ENCODE data around the gene UPF1. TPM values are rescaled to one million over a fixed set of nuclear protein-coding genes. Genes with fewer than 3 reads are reported as not detected.
A peak's percentile ranks its signal among the peaks of the same experiment; 100 is the strongest.

UPF1 gene
- total RNA-seq, 1 donor, result 36.6 TPM

GRCh38 chr19:18863843-18864362 lies 32.1 kb downstream of the UPF1 start:
- H3K27me3 ChIP-seq (ENCODE audit: insufficient read depth, low read length), result no peaks in the 10 kb centered on the region
- no peak for DNase-seq (ENCODE audit: insufficient read length, low spot score, missing footprints)
- no peaks in the 10 kb centered on the region for H3K9me3 ChIP-seq (ENCODE audit: low read depth, low read length)
- H3K36me3 ChIP-seq (ENCODE audit: insufficient read depth, low read length), result peaks cover 88% of the 10 kb centered on the region
- H3K4me3 ChIP-seq (ENCODE audit: insufficient read depth, low read length), result no peak overlapping the region
- H2AFZ ChIP-seq (ENCODE audit: low read length), result no peak overlapping the region
- H3K4me1 ChIP-seq (ENCODE audit: insufficient read depth, low read length), result no peaks in the 10 kb centered on the region
- peaks cover 43% of the 10 kb centered on the region for H4K20me1 ChIP-seq (ENCODE audit: insufficient read depth, low read length)
- TF ChIP-seq CTCF (IDR thresholded peaks at IDR 0.05; ENCODE audit: extremely low read depth, low read depth, low read length), result no peak
- H3K79me2 ChIP-seq (ENCODE audit: insufficient read depth, low read length), result peaks cover 17% of the 10 kb centered on the region
- H3K27ac ChIP-seq (ENCODE audit: low read depth, low read length), result no peak overlapping the region
- no peak overlapping the region for H3K4me2 ChIP-seq (ENCODE audit: insufficient read depth, low read length)

DNA sequence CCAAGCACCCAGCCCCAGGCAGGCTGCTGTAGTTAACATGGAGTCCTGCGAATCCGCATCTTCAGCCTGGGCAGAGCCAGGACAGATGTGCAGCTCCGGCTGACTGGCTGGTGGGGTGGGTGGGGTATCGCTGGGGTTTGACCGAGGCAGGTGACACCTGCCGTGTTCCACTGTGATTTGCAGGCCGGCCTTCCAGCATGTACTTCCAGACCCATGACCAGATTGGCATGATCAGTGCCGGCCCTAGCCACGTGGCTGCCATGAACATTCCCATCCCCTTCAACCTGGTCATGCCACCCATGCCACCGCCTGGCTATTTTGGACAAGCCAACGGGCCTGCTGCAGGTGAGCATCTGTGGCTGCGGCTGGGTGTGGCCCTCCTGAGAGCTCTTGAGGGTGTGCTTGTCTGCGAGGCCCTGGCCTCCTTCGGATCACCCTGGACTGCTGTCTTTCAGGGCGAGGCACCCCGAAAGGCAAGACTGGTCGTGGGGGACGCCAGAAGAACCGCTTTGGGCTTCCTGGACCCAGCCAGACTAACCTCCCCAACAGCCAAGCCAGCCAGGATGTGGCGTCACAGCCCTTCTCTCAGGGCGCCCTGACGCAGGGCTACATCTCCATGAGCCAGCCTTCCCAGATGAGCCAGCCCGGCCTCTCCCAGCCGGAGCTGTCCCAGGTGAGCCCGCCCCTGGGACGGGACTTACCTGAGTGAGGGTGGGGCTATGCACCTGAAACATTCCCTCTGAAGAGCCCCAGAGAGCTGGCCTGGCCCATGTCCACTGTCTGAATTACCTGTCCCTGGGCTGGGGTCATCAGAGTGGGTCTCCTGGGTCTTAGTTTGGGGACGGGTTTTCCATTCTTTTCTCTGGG lies 33.6 kb downstream of the UPF1 start:
- Histone ChIP-seq H3K9me3 (ENCODE audit: low read depth, low read length) (no peaks in the 10 kb centered on the region), H3K4me2 (ENCODE audit: insufficient read depth, low read length) (no peak overlapping the region), H3K4me3 (ENCODE audit: insufficient read depth, low read length) (no peak overlapping the region), H2AFZ (ENCODE audit: low read length) (no peak overlapping the region), H3K36me3 (ENCODE audit: insufficient read depth, low read length) (peaks cover 73% of the 10 kb centered on the region), H3K79me2 (ENCODE audit: insufficient read depth, low read length) (peaks cover 10% of the 10 kb centered on the region), H3K27me3 (ENCODE audit: insufficient read depth, low read length) (no peaks in the 10 kb centered on the region), H4K20me1 (ENCODE audit: insufficient read depth, low read length) (peaks cover 32% of the 10 kb centered on the region), H3K27ac (ENCODE audit: low read depth, low read length) (no peak overlapping the region), H3K4me1 (ENCODE audit: insufficient read depth, low read length) (no peaks in the 10 kb centered on the region)
- no peak for TF ChIP-seq CTCF (IDR thresholded peaks at IDR 0.05; ENCODE audit: extremely low read depth, low read depth, low read length)
- no peak for DNase-seq (ENCODE audit: insufficient read length, low spot score, missing footprints)

- H2AFZ ChIP-seq (ENCODE audit: low read length), result no peak overlapping the region
- H3K9me3 ChIP-seq (ENCODE audit: low read depth, low read length), result no peaks in the 10 kb centered on the region
- no peaks in the 10 kb centered on the region for H3K4me1 ChIP-seq (ENCODE audit: insufficient read depth, low read length)
- H3K4me2 ChIP-seq (ENCODE audit: insufficient read depth, low read length), result no peak overlapping the region
- peak; percentile 92 for TF ChIP-seq CTCF (IDR thresholded peaks at IDR 0.05; ENCODE audit: extremely low read depth, low read depth, low read length)
- H3K4me3 ChIP-seq (ENCODE audit: insufficient read depth, low read length), result no peak overlapping the region
- H3K27me3 ChIP-seq (ENCODE audit: insufficient read depth, low read length), result no peaks in the 10 kb centered on the region
- H4K20me1 ChIP-seq (ENCODE audit: insufficient read depth, low read length), result peaks cover 37% of the 10 kb centered on the region
- H3K36me3 ChIP-seq (ENCODE audit: insufficient read depth, low read length), result peaks cover 65% of the 10 kb centered on the region
- peak; percentile 100 for DNase-seq (ENCODE audit: insufficient read length, low spot score, missing footprints)
- H3K27ac ChIP-seq (ENCODE audit: low read depth, low read length), result no peak overlapping the region
- peaks cover 3% of the 10 kb centered on the region for H3K79me2 ChIP-seq (ENCODE audit: insufficient read depth, low read length)
Observed at GRCh38 chr19:18865973-18866799, 34.4 kb downstream of the UPF1 start.

DNA sequence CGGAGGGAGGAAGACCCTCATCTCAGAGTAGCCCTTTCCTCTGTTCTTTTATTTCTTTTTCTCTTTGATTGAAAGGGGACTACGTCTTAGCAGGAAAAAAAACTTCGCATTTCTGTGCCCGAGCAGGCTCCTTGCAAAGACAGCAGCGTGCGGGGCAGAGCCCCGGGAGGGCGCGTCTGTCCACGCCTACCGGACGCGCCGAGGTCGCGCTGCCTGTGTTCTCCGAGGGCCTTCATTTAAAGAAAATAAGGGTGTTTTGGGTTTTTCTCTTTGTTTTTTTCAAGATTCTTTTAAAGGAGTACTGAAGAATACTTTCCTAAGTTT lies 35.0 kb downstream of the UPF1 start:
- DNase-seq (ENCODE audit: insufficient read length, low spot score, missing footprints), result no peak
- Histone ChIP-seq H3K27me3 (ENCODE audit: insufficient read depth, low read length) (no peaks in the 10 kb centered on the region), H3K9me3 (ENCODE audit: low read depth, low read length) (no peaks in the 10 kb centered on the region), H3K4me2 (ENCODE audit: insufficient read depth, low read length) (no peak overlapping the region), H3K27ac (ENCODE audit: low read depth, low read length) (no peak overlapping the region), H3K4me3 (ENCODE audit: insufficient read depth, low read length) (no peak overlapping the region), H3K36me3 (ENCODE audit: insufficient read depth, low read length) (peaks cover 59% of the 10 kb centered on the region), H3K79me2 (ENCODE audit: insufficient read depth, low read length) (peaks cover 2% of the 10 kb centered on the region), H3K4me1 (ENCODE audit: insufficient read depth, low read length) (no peaks in the 10 kb centered on the region), H4K20me1 (ENCODE audit: insufficient read depth, low read length) (peaks cover 42% of the 10 kb centered on the region), H2AFZ (ENCODE audit: low read length) (no peak overlapping the region)
- TF ChIP-seq CTCF (IDR thresholded peaks at IDR 0.05; ENCODE audit: extremely low read depth, low read depth, low read length), result peak; percentile 2

All from osteoblast (primary cell).